Measurements from ENCODE around the gene S100A11.

DNA sequence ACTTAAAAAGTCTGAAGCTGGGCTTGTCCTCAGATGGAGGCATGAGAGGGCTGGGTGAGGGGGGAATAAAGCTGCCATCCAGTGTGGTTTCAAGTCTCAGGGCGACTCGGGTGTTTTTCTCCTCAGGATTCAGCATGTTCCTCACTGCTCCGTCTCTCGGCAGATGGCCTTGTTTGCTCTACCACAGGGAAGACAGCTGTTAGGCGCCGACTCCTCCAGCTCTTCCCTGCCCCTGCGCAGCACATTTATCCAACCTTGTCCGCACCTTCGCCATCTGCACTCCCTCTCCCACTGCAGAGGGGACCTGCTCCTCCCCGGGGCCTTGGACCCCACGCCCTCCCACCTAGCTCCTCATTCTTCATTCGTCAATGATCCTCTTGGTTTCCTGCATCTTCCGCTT is 16.6 kb upstream of the S100A11 start:
- TF ChIP-seq, protein P1, sequence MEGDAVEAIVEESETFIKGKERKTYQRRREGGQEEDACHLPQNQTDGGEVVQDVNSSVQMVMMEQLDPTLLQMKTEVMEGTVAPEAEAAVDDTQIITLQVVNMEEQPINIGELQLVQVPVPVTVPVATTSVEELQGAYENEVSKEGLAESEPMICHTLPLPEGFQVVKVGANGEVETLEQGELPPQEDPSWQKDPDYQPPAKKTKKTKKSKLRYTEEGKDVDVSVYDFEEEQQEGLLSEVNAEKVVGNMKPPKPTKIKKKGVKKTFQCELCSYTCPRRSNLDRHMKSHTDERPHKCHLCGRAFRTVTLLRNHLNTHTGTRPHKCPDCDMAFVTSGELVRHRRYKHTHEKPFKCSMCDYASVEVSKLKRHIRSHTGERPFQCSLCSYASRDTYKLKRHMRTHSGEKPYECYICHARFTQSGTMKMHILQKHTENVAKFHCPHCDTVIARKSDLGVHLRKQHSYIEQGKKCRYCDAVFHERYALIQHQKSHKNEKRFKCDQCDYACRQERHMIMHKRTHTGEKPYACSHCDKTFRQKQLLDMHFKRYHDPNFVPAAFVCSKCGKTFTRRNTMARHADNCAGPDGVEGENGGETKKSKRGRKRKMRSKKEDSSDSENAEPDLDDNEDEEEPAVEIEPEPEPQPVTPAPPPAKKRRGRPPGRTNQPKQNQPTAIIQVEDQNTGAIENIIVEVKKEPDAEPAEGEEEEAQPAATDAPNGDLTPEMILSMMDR (IDR thresholded peaks at IDR 0.05) = no peak
- TF ChIP-seq POLR2A (IDR thresholded peaks at IDR 0.05) = no peak

All from vagina (tissue), 2 donors.